Endothelial cell of umbilical vein (primary cell): ENCODE measurements around the gene CGNL1. TPM values are rescaled to one million over a fixed set of nuclear protein-coding genes. Genes with fewer than 3 reads are reported as not detected.

ENCODE experiments used
- BruUV-seq: library from RNA; stranded (reverse); fragments of 400-500 nt; replicated peaks from 2 replicates; lab custom pipeline; 2021; lab: Mats Ljungman, UMichigan
- CTCF ChIA-PET: fragments of 300-600, 350-600 bp; sonication (Branson Sonifier 250); formaldehyde crosslinking; loops from one replicate; lab custom pipeline; 2021; ENCODE audit warnings: antibody characterized with exemption, inconsistent platforms; lab: Charles Lee
- POLR2A ChIA-PET: fragments of 300-600, 350-600 bp; sonication (Branson Sonifier 250); formaldehyde crosslinking; loops from one replicate; lab custom pipeline; 2021; ENCODE audit warnings: antibody characterized with exemption, inconsistent platforms; lab: Charles Lee
- DNase-seq: peaks from one replicate; pipeline ENCODE4 v3.0.0-alpha.2; 2011; ENCODE audit warnings: low read depth, low spot score
- FAIRE-seq: peaks from 2 replicates; lab custom pipeline; 2011; peaks lifted over from hg19 to GRCh38; lab: Jason Lieb, UNC
- H2AFZ ChIP-seq: 2 replicates; pipeline ENCODE4 v1.6.0; 2012; ENCODE audit warnings: low read depth, low read length, control low read depth, inconsistent platforms
- H3K27ac ChIP-seq: 2 replicates; pipeline ENCODE4 v1.5.1; 2011; ENCODE audit warnings: low read depth, mild to moderate bottlenecking, control low read depth, low read length, moderate library complexity; ENCODE audit not compliant: insufficient read depth
- H3K27me3 ChIP-seq, 2 experiments: 2 replicates each; pipeline versions ENCODE4 v1.6.0 to v1.6.1; 2011; ENCODE audit warnings: low read length in 2 of 2, mixed read lengths in 1 of 2; ENCODE audit not compliant: control insufficient read depth in 2 of 2, insufficient read depth in 2 of 2
- H3K36me3 ChIP-seq, 2 experiments: 2 replicates in 1 of 2; 3 replicates in 1 of 2; pipeline ENCODE4 v1.5.1; 2011; ENCODE audit warnings: low read length in 2 of 2, mild to moderate bottlenecking in 1 of 2, moderate library complexity in 1 of 2; ENCODE audit not compliant: control insufficient read depth in 2 of 2, insufficient read depth in 2 of 2; ENCODE audit errors: extremely low read depth in 1 of 2
- H3K4me1 ChIP-seq: 3 replicates; pipeline ENCODE4 v1.5.1; 2011; ENCODE audit warnings: mild to moderate bottlenecking, low read length; ENCODE audit not compliant: control insufficient read depth, insufficient read depth; ENCODE audit errors: extremely low read depth
- H3K4me2 ChIP-seq: 2 replicates; pipeline ENCODE4 v1.6.1; 2011; ENCODE audit warnings: low read length, control low read depth, mixed read lengths; ENCODE audit not compliant: insufficient read depth
- H3K4me3 ChIP-seq, 3 experiments: fragments of 200-600 bp in 1 of 3; sonication (generic), shearing (Covaris generic) in 1 of 3; replicated peaks in 1 of 3; 2 replicates each; pipeline ENCODE4 v1.5.1; 2011 to 2016; ENCODE audit warnings: control low read depth in 3 of 3, low read length in 3 of 3, mild to moderate bottlenecking in 2 of 3, inconsistent platforms in 1 of 3, low read depth in 1 of 3, moderate library complexity in 1 of 3; ENCODE audit not compliant: insufficient read depth in 1 of 3
- H3K79me2 ChIP-seq: 2 replicates; pipeline ENCODE4 v1.6.0; 2012; ENCODE audit warnings: low read length, inconsistent platforms; ENCODE audit not compliant: control insufficient read depth, insufficient read depth
- H3K9ac ChIP-seq: replicated peaks from 2 replicates; pipeline ENCODE3; 2011; ENCODE audit warnings: low read length, control low read depth; ENCODE audit not compliant: insufficient read depth; ENCODE audit errors: extremely low read depth
- H3K9me1 ChIP-seq: replicated peaks from 3 replicates; pipeline ENCODE4 v1.6.0; 2011; ENCODE audit warnings: mild to moderate bottlenecking, low read length; ENCODE audit not compliant: control insufficient read depth, insufficient read depth; ENCODE audit errors: extremely low read depth
- H3K9me3 ChIP-seq: replicated peaks from 2 replicates; pipeline ENCODE4 v1.5.1; 2012; ENCODE audit warnings: low read length, inconsistent platforms; ENCODE audit not compliant: control insufficient read depth, insufficient read depth
- H4K20me1 ChIP-seq: replicated peaks from 2 replicates; pipeline ENCODE3; 2011; ENCODE audit warnings: mild to moderate bottlenecking, low read length; ENCODE audit not compliant: control insufficient read depth, insufficient read depth; ENCODE audit errors: extremely low read depth
- CTCF ChIP-seq, 2 donors: IDR thresholded peaks; 1 replicate in 1 of 2; 2 replicates in 1 of 2; pipeline ENCODE4 v1.5.1; 2011; ENCODE audit warnings: low read length in 2 of 2, mild to moderate bottlenecking in 2 of 2, moderate library complexity in 2 of 2, control low read depth in 1 of 2, inconsistent platforms in 1 of 2, low read depth in 1 of 2; ENCODE audit not compliant: insufficient read depth in 1 of 2; ENCODE audit errors: extremely low read depth in 1 of 2
- EZH2 ChIP-seq: IDR thresholded peaks from 2 replicates; pipeline ENCODE4 v1.6.1; 2012; ENCODE audit warnings: borderline replicate concordance, low read depth, mild to moderate bottlenecking, moderate library complexity, low read length, inconsistent platforms; ENCODE audit not compliant: severe bottlenecking
- FOS ChIP-seq: IDR thresholded peaks from 2 replicates; pipeline ENCODE4 v1.6.1; 2011; ENCODE audit warnings: mild to moderate bottlenecking, low read length, moderate library complexity, borderline replicate concordance; ENCODE audit not compliant: insufficient read depth
- GATA2 ChIP-seq: IDR thresholded peaks from 2 replicates; pipeline ENCODE4 v1.7.0; 2011; ENCODE audit warnings: low read depth, mild to moderate bottlenecking, moderate library complexity, mixed read lengths, low read length; ENCODE audit not compliant: insufficient read length, insufficient read depth
- JUN ChIP-seq: IDR thresholded peaks from 2 replicates; pipeline ENCODE4 v1.6.1; 2011; ENCODE audit warnings: borderline replicate concordance, low read depth; ENCODE audit not compliant: insufficient read length, insufficient read depth
- MAX ChIP-seq: IDR thresholded peaks from 2 replicates; pipeline ENCODE4 v1.6.1; 2011; ENCODE audit not compliant: insufficient read depth, insufficient read length
- MYC ChIP-seq: IDR thresholded peaks from one replicate; pipeline ENCODE4 v1.6.1; 2011; ENCODE audit warnings: mild to moderate bottlenecking, low read depth, low read length
- POLR2A ChIP-seq: IDR thresholded peaks from 2 replicates; pipeline ENCODE4 v1.6.1; 2012; ENCODE audit warnings: low read depth, mild to moderate bottlenecking, control low read depth, low read length
- POLR2AphosphoS5 ChIP-seq: IDR thresholded peaks from 2 replicates; pipeline ENCODE4 v1.6.1; 2012; ENCODE audit warnings: low read depth, mild to moderate bottlenecking, control low read depth, low read length, moderate library complexity; ENCODE audit not compliant: insufficient read depth
- dilution Hi-C: fragments of 300-500 bp; cut with MboI; formaldehyde crosslinking; loops from one replicate; pipeline ENCODE4 v1.15.0; 2019; ENCODE audit warnings: low sequenced_read_pairs; ENCODE audit not compliant: extremely low pct_ligation_motif_present
- intact Hi-C: fragments of 100-400 bp; cut with micrococcal nuclease; formaldehyde crosslinking; loops from one replicate; pipeline ENCODE4 v1.10.0; 2022
- polyA plus RNA-seq, 4 experiments: library from polyadenylated mRNA; depleted of rRNA in 3 of 4; stranded (reverse) in 3 of 4; unstranded in 1 of 4; fragments of >200 nt; gene quantifications; 2 replicates each; pipeline versions ENCODE4 v1.2.1 to v1.2.3, GENCODE V29; 2011 to 2012; ENCODE audit warnings: missing spikeins in 1 of 4
- total RNA-seq: library from RNA; stranded (reverse); gene quantifications from 2 replicates; pipeline ENCODE4 v1.2.3, GENCODE V29; 2021

Gene CGNL1
- total and polyA plus RNA-seq, 2 donors (not counting 3 experiments of a cell fraction or from before 2014, with no cell fraction given) = 6.9 to 27.1 TPM

DNA sequence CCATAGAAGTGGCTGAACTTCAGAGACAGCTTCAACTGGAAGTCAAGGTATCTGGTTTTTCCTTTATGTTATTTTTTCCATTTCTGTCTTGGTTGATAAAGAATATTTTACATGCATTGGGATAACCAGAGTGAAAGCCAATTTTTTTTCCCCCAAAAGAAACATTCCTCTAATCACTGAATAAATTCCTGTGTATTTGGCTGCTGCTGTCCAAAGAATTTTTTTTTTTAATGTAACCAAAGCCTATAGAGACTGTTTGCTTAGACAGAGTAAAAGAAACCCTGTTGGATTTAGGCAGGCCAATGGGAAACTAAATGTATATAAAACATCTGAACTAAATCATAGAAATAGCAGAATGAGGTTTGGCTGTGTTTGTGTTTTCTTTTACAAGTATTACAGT is 75.2 kb downstream of the CGNL1 start:
- no peak overlapping the region for H2AFZ ChIP-seq
- no peak overlapping the region for H3K4me2 ChIP-seq
- H3K9ac ChIP-seq = no peak overlapping the region
- H3K27me3 ChIP-seq = no peaks in the 10 kb centered on the region
- DNase-seq (no peak), FAIRE-seq (no peak)
- intact Hi-C loops = no loop called here
- no peaks in the 10 kb centered on the region for H3K4me1 ChIP-seq
- no peak overlapping the region for H3K4me3 ChIP-seq
- dilution Hi-C loops = no loop called here
- H3K36me3 ChIP-seq = no peaks in the 10 kb centered on the region
- H3K9me3 ChIP-seq = no peaks in the 10 kb centered on the region
- no peaks in the 10 kb centered on the region for H4K20me1 ChIP-seq
- H3K79me2 ChIP-seq = no peaks in the 10 kb centered on the region
- POLR2A ChIA-PET = no interaction called here
- CTCF ChIA-PET = interaction anchor here (1.1 kb wide), 1 partner anchor 111 kb away, joined by 4 read pairs; no protein-coding TSS in a partner anchor
- H3K9me1 ChIP-seq = no peaks in the 10 kb centered on the region
- TF ChIP-seq JUN (no peak), FOS (no peak), POLR2A (no peak), POLR2AphosphoS5 (no peak), CTCF (IDR thresholded peaks at IDR 0.05; ENCODE audit: extremely low read depth in 1 of 2, insufficient read depth in 1 of 2, low read depth in 1 of 2, low read length in 2 of 2) (no peak), MYC (no peak), MAX (no peak), EZH2 (no peak), GATA2 (no peak)
- no TSS peak for BruUV-seq
- H3K27ac ChIP-seq = no peak overlapping the region
